ENCODE measurements around the gene KCND3. TPM values are rescaled to one million over a fixed set of nuclear protein-coding genes. Genes with fewer than 3 reads are reported as not detected.

Gene KCND3
- total RNA-seq, 4 donors from 2014 or later: 2.4 to 6.0 (median 3.9) TPM

DNA sequence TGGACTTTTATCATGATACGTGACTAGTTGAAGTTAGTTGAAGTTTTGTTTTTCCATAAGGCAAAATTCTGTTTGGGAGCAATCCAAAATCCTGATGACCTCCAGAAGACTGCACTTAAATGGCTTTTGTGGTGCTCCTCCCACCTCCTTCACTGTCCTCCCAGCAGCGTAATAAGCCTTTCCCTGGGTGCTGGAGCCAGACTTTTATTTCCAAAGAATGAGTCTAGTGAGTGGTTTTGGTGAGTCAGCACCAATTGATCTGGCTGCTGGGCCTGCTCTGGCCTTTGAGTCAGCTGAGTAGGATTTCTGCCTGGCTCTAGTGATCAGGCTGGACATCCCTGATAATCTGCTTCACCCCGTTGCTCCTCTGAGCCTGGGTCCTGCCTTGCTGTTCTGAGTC lies 21.7 kb upstream of the KCND3 start:
- Histone ChIP-seq H3K27ac (no peak overlapping the region), H3K36me3 (no peaks in the 10 kb centered on the region), H3K9me3 (peaks cover 0 to 8% (median 0%) of the 10 kb centered on the region in 3 donors), H3K4me3 (no peak overlapping the region), H3K4me1 (peaks cover 0 to 8% (median 0%) of the 10 kb centered on the region in 3 donors), H3K27me3 (peaks cover 0 to 8% (median 0%) of the 10 kb centered on the region in 4 donors)
- no peak for TF ChIP-seq POLR2A (IDR thresholded peaks at IDR 0.05)
- TF ChIP-seq, protein P1, sequence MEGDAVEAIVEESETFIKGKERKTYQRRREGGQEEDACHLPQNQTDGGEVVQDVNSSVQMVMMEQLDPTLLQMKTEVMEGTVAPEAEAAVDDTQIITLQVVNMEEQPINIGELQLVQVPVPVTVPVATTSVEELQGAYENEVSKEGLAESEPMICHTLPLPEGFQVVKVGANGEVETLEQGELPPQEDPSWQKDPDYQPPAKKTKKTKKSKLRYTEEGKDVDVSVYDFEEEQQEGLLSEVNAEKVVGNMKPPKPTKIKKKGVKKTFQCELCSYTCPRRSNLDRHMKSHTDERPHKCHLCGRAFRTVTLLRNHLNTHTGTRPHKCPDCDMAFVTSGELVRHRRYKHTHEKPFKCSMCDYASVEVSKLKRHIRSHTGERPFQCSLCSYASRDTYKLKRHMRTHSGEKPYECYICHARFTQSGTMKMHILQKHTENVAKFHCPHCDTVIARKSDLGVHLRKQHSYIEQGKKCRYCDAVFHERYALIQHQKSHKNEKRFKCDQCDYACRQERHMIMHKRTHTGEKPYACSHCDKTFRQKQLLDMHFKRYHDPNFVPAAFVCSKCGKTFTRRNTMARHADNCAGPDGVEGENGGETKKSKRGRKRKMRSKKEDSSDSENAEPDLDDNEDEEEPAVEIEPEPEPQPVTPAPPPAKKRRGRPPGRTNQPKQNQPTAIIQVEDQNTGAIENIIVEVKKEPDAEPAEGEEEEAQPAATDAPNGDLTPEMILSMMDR (IDR thresholded peaks at IDR 0.05): no peak
- WGBS, 2 donors: 43 to 46% methylated on average over 3 of the region's 3 CpGs
- DNase-seq: no peak
- intact Hi-C loops (cut with DNase I): no loop called here

DNA sequence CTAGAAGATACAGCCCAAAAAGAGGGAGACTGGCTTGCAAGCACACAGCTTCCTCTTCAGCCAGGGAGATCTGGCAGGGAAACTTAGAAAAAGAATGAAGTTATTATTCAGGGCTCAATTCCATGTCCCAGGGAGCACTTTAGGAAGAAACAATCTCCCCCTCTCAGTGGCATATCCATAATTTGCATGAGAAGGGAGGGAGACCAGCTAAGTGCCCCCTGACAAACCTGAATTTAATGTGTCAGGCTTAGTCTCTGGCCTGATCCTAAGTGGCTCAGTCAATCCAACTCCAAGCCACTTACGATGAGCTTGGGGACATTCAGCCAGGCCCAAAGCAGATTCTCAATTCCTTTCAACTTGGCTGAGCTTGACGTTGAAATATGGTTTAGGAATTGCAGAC lies 17.7 kb upstream of the KCND3 start:
- Histone ChIP-seq H3K27ac (no peak overlapping the region), H3K9me3 (no peaks in the 10 kb centered on the region), H3K4me3 (no peak overlapping the region), H3K36me3 (no peaks in the 10 kb centered on the region), H3K27me3 (peaks cover 0 to 20% (median 0%) of the 10 kb centered on the region in 4 donors), H3K4me1 (peaks cover 0 to 8% (median 0%) of the 10 kb centered on the region in 3 donors)
- intact Hi-C loops (cut with DNase I): no loop called here
- 62 to 71% methylated on average over 2 of the region's 2 CpGs for WGBS, 2 donors
- no peak for TF ChIP-seq POLR2A (IDR thresholded peaks at IDR 0.05)
- TF ChIP-seq, protein P1 (IDR thresholded peaks at IDR 0.05): no peak
- DNase-seq: no peak

DNA sequence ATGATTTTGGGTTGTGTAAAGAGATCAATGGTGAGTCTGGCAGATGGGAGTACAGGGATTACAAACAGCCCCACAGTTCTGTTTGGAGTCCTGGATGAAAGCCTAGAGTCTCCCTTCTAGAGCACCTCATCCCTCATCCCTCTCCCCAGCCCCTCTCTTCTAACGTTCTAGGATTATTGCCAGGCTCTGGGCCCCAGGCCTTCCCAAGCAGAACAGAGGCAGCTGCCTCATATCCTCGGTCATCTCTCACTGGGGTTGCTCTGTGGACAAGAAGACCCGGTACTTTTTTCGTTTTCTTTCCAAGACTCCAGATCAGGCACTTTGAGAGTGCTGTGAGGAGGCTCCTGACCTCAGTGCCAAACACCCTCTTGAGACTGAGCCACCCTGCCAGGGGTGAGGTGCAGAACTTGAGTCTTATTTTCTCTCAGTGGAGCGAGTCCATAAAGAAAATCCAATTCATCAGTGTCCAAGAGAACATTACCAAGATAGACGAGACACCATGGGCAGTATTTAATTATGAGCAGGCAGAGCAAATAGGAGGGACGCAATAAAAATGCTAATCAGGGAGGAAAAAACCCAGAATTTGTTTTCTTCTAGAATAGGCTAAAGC lies 17.1 kb upstream of the KCND3 start:
- Histone ChIP-seq H3K9me3 (no peaks in the 10 kb centered on the region), H3K36me3 (no peaks in the 10 kb centered on the region), H3K27ac (no peak overlapping the region), H3K27me3 (peaks cover 0 to 26% (median 0%) of the 10 kb centered on the region in 4 donors), H3K4me1 (peaks cover 0 to 5% (median 0%) of the 10 kb centered on the region in 3 donors), H3K4me3 (no peak overlapping the region)
- TF ChIP-seq POLR2A (IDR thresholded peaks at IDR 0.05): no peak
- TF ChIP-seq, protein P1 (IDR thresholded peaks at IDR 0.05): no peak
- intact Hi-C loops (cut with DNase I): no loop called here
- 58 to 77% methylated on average over 5 to 6 of the region's 7 CpGs for WGBS, 2 donors
- DNase-seq: no peak

DNA sequence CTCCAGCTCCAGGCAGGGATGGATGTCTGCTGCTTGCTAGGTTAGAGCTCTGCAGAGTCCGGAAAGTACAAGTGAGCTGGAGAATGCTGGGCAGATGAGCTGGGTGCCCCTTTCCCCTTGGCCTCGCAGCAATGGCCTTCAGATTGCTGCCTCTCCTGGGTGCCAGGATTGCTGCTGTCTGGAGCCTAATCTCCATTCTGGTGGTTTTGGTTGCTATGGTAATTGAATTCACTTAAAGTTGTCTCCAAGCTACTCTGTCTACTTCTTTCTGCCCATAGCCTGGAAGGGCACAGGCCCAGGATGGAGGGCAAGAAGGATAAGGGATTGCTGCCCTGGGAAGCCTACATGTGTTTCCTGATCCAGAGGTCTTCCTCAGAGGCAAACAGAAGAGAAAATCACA lies 14.6 kb upstream of the KCND3 start:
- no peak for TF ChIP-seq POLR2A (IDR thresholded peaks at IDR 0.05)
- TF ChIP-seq, protein P1 (IDR thresholded peaks at IDR 0.05): no peak
- WGBS, 2 donors: no CpG with 5 or more reads among the region's 2 CpGs

DNA sequence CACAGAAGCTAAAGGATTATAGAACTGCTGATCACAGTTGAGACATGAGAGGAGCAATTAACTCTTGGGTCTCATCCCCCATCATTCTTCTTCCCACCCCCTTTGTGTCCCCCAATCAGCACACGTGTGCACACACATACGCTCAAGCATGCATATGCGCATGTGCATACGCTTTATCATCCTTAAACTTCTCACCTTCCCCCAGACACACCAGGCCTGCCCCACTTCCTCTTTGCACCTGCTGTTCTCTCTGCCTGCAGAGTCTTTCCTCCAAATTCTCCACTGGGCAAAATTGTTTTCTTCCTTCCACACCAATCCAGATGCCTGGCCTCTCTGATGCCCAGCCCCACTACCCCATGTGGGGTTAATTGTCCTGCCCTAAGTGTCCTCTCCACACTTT lies 13.0 kb upstream of the KCND3 start:
- Histone ChIP-seq H3K4me3 (no peak overlapping the region), H3K27me3 (peaks cover 0 to 37% (median 0%) of the 10 kb centered on the region in 4 donors), H3K4me1 (no peaks in the 10 kb centered on the region), H3K27ac (no peak overlapping the region), H3K36me3 (no peaks in the 10 kb centered on the region), H3K9me3 (no peaks in the 10 kb centered on the region)
- TF ChIP-seq, protein P1 (IDR thresholded peaks at IDR 0.05): no peak
- no peak for TF ChIP-seq POLR2A (IDR thresholded peaks at IDR 0.05)
- 77 to 84% methylated on average over 4 of the region's 4 CpGs for WGBS, 2 donors
- DNase-seq: no peak
- intact Hi-C loops (cut with DNase I): no loop called here

More for the DNA sequence above, 14.6 kb upstream of the KCND3 start:
- Histone ChIP-seq H3K4me1 (no peaks in the 10 kb centered on the region), H3K27ac (no peak overlapping the region), H3K4me3 (no peak overlapping the region), H3K36me3 (no peaks in the 10 kb centered on the region), H3K27me3 (peaks cover 0 to 37% (median 0%) of the 10 kb centered on the region in 4 donors), H3K9me3 (no peaks in the 10 kb centered on the region)
- intact Hi-C loops (cut with DNase I): no loop called here
- no peak for DNase-seq
